ENCODE data around the gene CENPU. TPM values are rescaled to one million over a fixed set of nuclear protein-coding genes. Genes with fewer than 3 reads are reported as not detected.
"Not testable (repeated sequence)": the region's sequence is repeated elsewhere in the genome, so short reads cannot be mapped to it uniquely, and the experiment has no call there.

The CENPU gene
- total RNA-seq, 2 experiments from 2014 or later: 49.7 to 53.4 TPM

- no peak overlapping the region for H3K4me3 Mint-ChIP-seq
- H3K9me3 Mint-ChIP-seq: no peaks in the 10 kb centered on the region
- ChIA-PET POLR2A (interaction anchor here (1.4 kb wide), 1 partner anchor 12 kb away, joined by 3 read pairs; no protein-coding TSS in a partner anchor), CTCF (no interaction called here)
- H3K36me3 Mint-ChIP-seq (ENCODE audit: low read depth): peaks cover 16% of the 10 kb centered on the region
- no peak for DNase-seq
- no peak for TF ChIP-seq CTCF (IDR thresholded peaks at IDR 0.05)
- ATAC-seq: no peak
- H3K4me1 Mint-ChIP-seq (ENCODE audit: low read depth): peaks cover under 1% of the 10 kb centered on the region
- intact Hi-C loops (cut with micrococcal nuclease): no loop called here
- no peaks in the 10 kb centered on the region for H3K27me3 Mint-ChIP-seq
- H3K27ac Mint-ChIP-seq: no peak overlapping the region
Observed at GRCh38 chr4:184657144-184657543, 76.8 kb downstream of the CENPU start.

GRCh38 chr4:184655889-184656869, 77.7 kb downstream of the CENPU start:
- DNase-seq (no peak), ATAC-seq (no peak)
- POLR2A ChIA-PET: no interaction called here
- peaks cover 6% of the 10 kb centered on the region for H3K4me1 Mint-ChIP-seq (ENCODE audit: low read depth)
- no peak overlapping the region for H3K4me3 Mint-ChIP-seq
- intact Hi-C loops (cut with micrococcal nuclease): no loop called here
- H3K27me3 Mint-ChIP-seq: no peaks in the 10 kb centered on the region
- H3K9me3 Mint-ChIP-seq: no peaks in the 10 kb centered on the region
- H3K27ac Mint-ChIP-seq: no peak overlapping the region
- no peak for TF ChIP-seq CTCF (IDR thresholded peaks at IDR 0.05)
- CTCF ChIA-PET: interaction anchor here (0.6 kb wide), 1 partner anchor 386 kb away, joined by 3 read pairs; no protein-coding TSS in a partner anchor
- peaks cover 15% of the 10 kb centered on the region for H3K36me3 Mint-ChIP-seq (ENCODE audit: low read depth)

- no peak for TF ChIP-seq CTCF (IDR thresholded peaks at IDR 0.05)
- intact Hi-C loops (cut with micrococcal nuclease): no loop called here
- no peak overlapping the region for H3K27ac Mint-ChIP-seq
- no peak overlapping the region for H3K4me3 Mint-ChIP-seq
- CTCF ChIA-PET: interaction anchor here (0.7 kb wide), 1 partner anchor 393 kb away, joined by 4 read pairs; no protein-coding TSS in a partner anchor
- no peaks in the 10 kb centered on the region for H3K27me3 Mint-ChIP-seq
- no peaks in the 10 kb centered on the region for H3K9me3 Mint-ChIP-seq
- ATAC-seq (no peak), DNase-seq (no peak)
- POLR2A ChIA-PET: interaction anchor here (1.1 kb wide), 1 partner anchor 15 kb away, joined by 4 read pairs; no protein-coding TSS in a partner anchor
- peaks cover 16% of the 10 kb centered on the region for H3K36me3 Mint-ChIP-seq (ENCODE audit: low read depth)
- peaks cover 15% of the 10 kb centered on the region for H3K4me1 Mint-ChIP-seq (ENCODE audit: low read depth)
Observed at GRCh38 chr4:184653650-184654049, 80.2 kb downstream of the CENPU start.

GRCh38 chr4:184652681-184653080, 81.2 kb downstream of the CENPU start:
- H3K27ac Mint-ChIP-seq; H3K4me3 Mint-ChIP-seq; DNase-seq; CTCF ChIA-PET; ATAC-seq; intact Hi-C loops (cut with micrococcal nuclease); H3K9me3 Mint-ChIP-seq; H3K27me3 Mint-ChIP-seq: not testable (repeated sequence)
- H3K4me1 Mint-ChIP-seq (ENCODE audit: low read depth): peaks cover 17% of the 10 kb centered on the region
- H3K36me3 Mint-ChIP-seq (ENCODE audit: low read depth): peaks cover 21% of the 10 kb centered on the region
- POLR2A ChIA-PET: interaction anchor here (1.1 kb wide), 1 partner anchor 16 kb away, joined by 4 read pairs; no protein-coding TSS in a partner anchor

- no peak for TF ChIP-seq CTCF (IDR thresholded peaks at IDR 0.05)
- intact Hi-C loops (cut with micrococcal nuclease): no loop called here
- no peak overlapping the region for H3K4me3 Mint-ChIP-seq
Observed at GRCh38 chr4:184651899-184652298, 82.0 kb downstream of the CENPU start.

More at GRCh38 chr4:184651899-184652298, 82.0 kb downstream of the CENPU start:
- Mint-ChIP-seq H3K9me3 (no peaks in the 10 kb centered on the region), H3K27me3 (no peaks in the 10 kb centered on the region), H3K4me1 (ENCODE audit: low read depth) (peaks cover 25% of the 10 kb centered on the region), H3K36me3 (ENCODE audit: low read depth) (peaks cover 28% of the 10 kb centered on the region), H3K27ac (no peak overlapping the region)
- no peak for DNase-seq
- CTCF ChIA-PET: no interaction called here
- POLR2A ChIA-PET: no interaction called here
- no peak for ATAC-seq

All from activated CD8-positive, alpha-beta T cell treated with anti-CD3 and anti-CD28 coated beads for 36 hours (primary cell).